Liver (tissue), 9 donors: Measurements from ENCODE around the gene FAM174A. TPM values are rescaled to one million over a fixed set of nuclear protein-coding genes. Genes with fewer than 3 reads are reported as not detected.

Source experiments
- DNase-seq: peaks from one replicate; pipeline ENCODE4 v3.0.0-alpha.2; 2017; ENCODE audit warnings: low spot score
- H3K27ac ChIP-seq, 2 donors: one replicate each; pipeline ENCODE4 v1.7.0; 2013; ENCODE audit warnings: inconsistent platforms in 2 of 2, low read length in 2 of 2, control low read depth in 1 of 2, low read depth in 1 of 2, mild to moderate bottlenecking in 1 of 2
- H3K27me3 ChIP-seq, 4 donors: one replicate each; pipeline versions ENCODE4 v1.6.1 to v1.7.0; 2013; ENCODE audit warnings: low read length in 3 of 4, inconsistent platforms in 1 of 4, mild to moderate bottlenecking in 1 of 4, moderate library complexity in 1 of 4; ENCODE audit not compliant: control insufficient read depth in 4 of 4, insufficient read depth in 4 of 4
- H3K36me3 ChIP-seq, 4 donors: one replicate each; pipeline versions ENCODE4 v1.6.1 to v1.7.0; 2013; ENCODE audit warnings: low read length in 3 of 4, mild to moderate bottlenecking in 3 of 4, low read depth in 1 of 4, moderate library complexity in 1 of 4; ENCODE audit not compliant: control insufficient read depth in 4 of 4, insufficient read depth in 3 of 4
- H3K4me1 ChIP-seq, 4 donors: one replicate each; pipeline versions ENCODE4 v1.6.1 to v1.7.0; 2013; ENCODE audit warnings: low read length in 3 of 4, mild to moderate bottlenecking in 3 of 4, moderate library complexity in 1 of 4; ENCODE audit not compliant: control insufficient read depth in 4 of 4, insufficient read depth in 4 of 4
- H3K4me3 ChIP-seq, 3 donors: one replicate each; pipeline versions ENCODE4 v1.6.1 to v1.7.0; 2013; ENCODE audit warnings: low read length in 3 of 3, control low read depth in 1 of 3, low read depth in 1 of 3, mild to moderate bottlenecking in 1 of 3
- H3K9ac ChIP-seq, 2 donors: one replicate each; pipeline ENCODE4 v1.7.0; 2013; ENCODE audit warnings: low read length in 2 of 2, mild to moderate bottlenecking in 2 of 2, moderate library complexity in 2 of 2, control low read depth in 1 of 2, low read depth in 1 of 2
- H3K9me3 ChIP-seq, 4 donors: one replicate each; pipeline versions ENCODE4 v1.6.1 to v1.7.0; 2013; ENCODE audit warnings: low read length in 3 of 4; ENCODE audit not compliant: control insufficient read depth in 4 of 4
- EGR1 ChIP-seq, 2 donors: IDR thresholded peaks; 2 replicates each; pipeline ENCODE4 v1.6.1; 2016 to 2018; ENCODE audit warnings: antibody characterized with exemption in 2 of 2, low read depth in 2 of 2
- FOXA1 ChIP-seq: IDR thresholded peaks from 2 replicates; pipeline ENCODE4 v1.6.1; 2016; ENCODE audit warnings: antibody characterized with exemption
- RAD21 ChIP-seq, 2 donors: IDR thresholded peaks; 2 replicates each; pipeline ENCODE4 v1.6.1; 2016; ENCODE audit warnings: antibody characterized with exemption in 2 of 2, mild to moderate bottlenecking in 2 of 2
- SP1 ChIP-seq: IDR thresholded peaks from 2 replicates; pipeline ENCODE4 v1.6.1; 2018; ENCODE audit warnings: antibody characterized with exemption, mild to moderate bottlenecking
- TAF1 ChIP-seq: conservative IDR thresholded peaks from 2 replicates; pipeline ENCODE4 v1.6.1; 2016; ENCODE audit warnings: antibody characterized with exemption, mild to moderate bottlenecking
- YY1 ChIP-seq: IDR thresholded peaks from 2 replicates; pipeline ENCODE4 v1.6.1; 2016; ENCODE audit warnings: antibody characterized with exemption, mild to moderate bottlenecking
- WGBS: extraction: QIAGEN DNeasy Blood & Tissue Kit; methylation state at CpG from one replicate; pipeline ENCODE4 v1.1.7; 2013; 5-methylcytosine and 5-hydroxymethylcytosine counted together
- polyA plus RNA-seq, 2 donors: library from polyadenylated mRNA; stranded (reverse) in 1 of 2; unstranded in 1 of 2; fragments of 200-250 nt in 1 of 2; fragments of >200 nt in 1 of 2; fragmentation: Nextera tagmentation in 1 of 2; extraction: Ambion mirVana in 1 of 2; gene quantifications; one replicate each; pipeline versions ENCODE4 v1.2.1 to v1.2.3, GENCODE V29; 2013 to 2015
- total RNA-seq, 2 donors: library from RNA; depleted of rRNA; stranded (reverse); fragments of >200 nt; gene quantifications; one replicate each; pipeline ENCODE4 v1.2.3, GENCODE V29; 2014
- TF ChIP-seq, protein P1 (sequence below): fragments of 150-350 bp; IDR thresholded peaks from 2 replicates; pipeline ENCODE4 v1.5.1; 2017; ENCODE audit warnings: improper control_type of control experiment, low read depth, low read length; ENCODE audit not compliant: missing input control
- TF ChIP-seq, protein P2 (sequence below): IDR thresholded peaks from 2 replicates; pipeline ENCODE4 v1.6.1; 2016; ENCODE audit warnings: antibody characterized with exemption
- TF ChIP-seq, protein P3 (sequence below): IDR thresholded peaks from 2 replicates; pipeline ENCODE4 v1.6.1; 2016; ENCODE audit warnings: antibody characterized with exemption, mild to moderate bottlenecking
- donor health status: healthy.
- donor health status: healthy.
- donor health status: healthy.
- donor health status: healthy.
- donor health status: healthy.

The FAM174A gene
- total and polyA plus RNA-seq, 4 donors: 8.4 to 20.4 (median 15.9) TPM

DNA sequence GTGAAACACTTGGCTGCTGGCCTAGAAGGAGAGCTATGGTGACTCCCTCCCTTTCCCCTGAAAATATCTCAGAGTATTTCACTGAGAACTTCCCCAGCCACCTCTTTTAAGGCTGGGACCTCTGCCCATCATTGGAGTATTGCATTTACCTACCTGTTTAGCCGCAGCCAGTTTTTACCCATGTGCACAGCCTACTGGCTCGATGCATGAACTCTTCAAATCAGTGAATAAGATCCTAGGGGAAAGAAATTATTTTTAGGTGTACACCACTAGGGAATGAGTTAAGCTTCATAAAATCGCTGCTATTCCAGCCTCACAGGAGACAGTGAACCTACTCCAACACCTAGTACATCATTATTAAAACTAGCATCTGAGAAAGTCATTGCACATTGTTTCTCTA, 16.8 kb upstream of the FAM174A start:
- Histone ChIP-seq H3K36me3 (no peaks in the 10 kb centered on the region), H3K27me3 (no peaks in the 10 kb centered on the region), H3K4me3 (no peak overlapping the region), H3K9ac (no peak overlapping the region), H3K27ac (no peak overlapping the region), H3K9me3 (peaks cover 0 to 5% (median 2%) of the 10 kb centered on the region in 4 donors), H3K4me1 (no peaks in the 10 kb centered on the region)
- TF ChIP-seq TAF1 (no peak), SP1 (no peak), EGR1 (IDR thresholded peaks at IDR 0.05; ENCODE audit: low read depth in 2 of 2) (no peak), YY1 (no peak), RAD21 (IDR thresholded peaks at IDR 0.05) (no peak)
- TF ChIP-seq, protein P1, sequence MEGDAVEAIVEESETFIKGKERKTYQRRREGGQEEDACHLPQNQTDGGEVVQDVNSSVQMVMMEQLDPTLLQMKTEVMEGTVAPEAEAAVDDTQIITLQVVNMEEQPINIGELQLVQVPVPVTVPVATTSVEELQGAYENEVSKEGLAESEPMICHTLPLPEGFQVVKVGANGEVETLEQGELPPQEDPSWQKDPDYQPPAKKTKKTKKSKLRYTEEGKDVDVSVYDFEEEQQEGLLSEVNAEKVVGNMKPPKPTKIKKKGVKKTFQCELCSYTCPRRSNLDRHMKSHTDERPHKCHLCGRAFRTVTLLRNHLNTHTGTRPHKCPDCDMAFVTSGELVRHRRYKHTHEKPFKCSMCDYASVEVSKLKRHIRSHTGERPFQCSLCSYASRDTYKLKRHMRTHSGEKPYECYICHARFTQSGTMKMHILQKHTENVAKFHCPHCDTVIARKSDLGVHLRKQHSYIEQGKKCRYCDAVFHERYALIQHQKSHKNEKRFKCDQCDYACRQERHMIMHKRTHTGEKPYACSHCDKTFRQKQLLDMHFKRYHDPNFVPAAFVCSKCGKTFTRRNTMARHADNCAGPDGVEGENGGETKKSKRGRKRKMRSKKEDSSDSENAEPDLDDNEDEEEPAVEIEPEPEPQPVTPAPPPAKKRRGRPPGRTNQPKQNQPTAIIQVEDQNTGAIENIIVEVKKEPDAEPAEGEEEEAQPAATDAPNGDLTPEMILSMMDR: no peak
- TF ChIP-seq, protein P2, sequence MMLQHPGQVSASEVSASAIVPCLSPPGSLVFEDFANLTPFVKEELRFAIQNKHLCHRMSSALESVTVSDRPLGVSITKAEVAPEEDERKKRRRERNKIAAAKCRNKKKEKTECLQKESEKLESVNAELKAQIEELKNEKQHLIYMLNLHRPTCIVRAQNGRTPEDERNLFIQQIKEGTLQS: no peak
- TF ChIP-seq, protein P3, sequence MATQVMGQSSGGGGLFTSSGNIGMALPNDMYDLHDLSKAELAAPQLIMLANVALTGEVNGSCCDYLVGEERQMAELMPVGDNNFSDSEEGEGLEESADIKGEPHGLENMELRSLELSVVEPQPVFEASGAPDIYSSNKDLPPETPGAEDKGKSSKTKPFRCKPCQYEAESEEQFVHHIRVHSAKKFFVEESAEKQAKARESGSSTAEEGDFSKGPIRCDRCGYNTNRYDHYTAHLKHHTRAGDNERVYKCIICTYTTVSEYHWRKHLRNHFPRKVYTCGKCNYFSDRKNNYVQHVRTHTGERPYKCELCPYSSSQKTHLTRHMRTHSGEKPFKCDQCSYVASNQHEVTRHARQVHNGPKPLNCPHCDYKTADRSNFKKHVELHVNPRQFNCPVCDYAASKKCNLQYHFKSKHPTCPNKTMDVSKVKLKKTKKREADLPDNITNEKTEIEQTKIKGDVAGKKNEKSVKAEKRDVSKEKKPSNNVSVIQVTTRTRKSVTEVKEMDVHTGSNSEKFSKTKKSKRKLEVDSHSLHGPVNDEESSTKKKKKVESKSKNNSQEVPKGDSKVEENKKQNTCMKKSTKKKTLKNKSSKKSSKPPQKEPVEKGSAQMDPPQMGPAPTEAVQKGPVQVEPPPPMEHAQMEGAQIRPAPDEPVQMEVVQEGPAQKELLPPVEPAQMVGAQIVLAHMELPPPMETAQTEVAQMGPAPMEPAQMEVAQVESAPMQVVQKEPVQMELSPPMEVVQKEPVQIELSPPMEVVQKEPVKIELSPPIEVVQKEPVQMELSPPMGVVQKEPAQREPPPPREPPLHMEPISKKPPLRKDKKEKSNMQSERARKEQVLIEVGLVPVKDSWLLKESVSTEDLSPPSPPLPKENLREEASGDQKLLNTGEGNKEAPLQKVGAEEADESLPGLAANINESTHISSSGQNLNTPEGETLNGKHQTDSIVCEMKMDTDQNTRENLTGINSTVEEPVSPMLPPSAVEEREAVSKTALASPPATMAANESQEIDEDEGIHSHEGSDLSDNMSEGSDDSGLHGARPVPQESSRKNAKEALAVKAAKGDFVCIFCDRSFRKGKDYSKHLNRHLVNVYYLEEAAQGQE: no peak
- DNase-seq: no peak
- WGBS: 88% methylated on average over 3 of the region's 3 CpGs

DNA sequence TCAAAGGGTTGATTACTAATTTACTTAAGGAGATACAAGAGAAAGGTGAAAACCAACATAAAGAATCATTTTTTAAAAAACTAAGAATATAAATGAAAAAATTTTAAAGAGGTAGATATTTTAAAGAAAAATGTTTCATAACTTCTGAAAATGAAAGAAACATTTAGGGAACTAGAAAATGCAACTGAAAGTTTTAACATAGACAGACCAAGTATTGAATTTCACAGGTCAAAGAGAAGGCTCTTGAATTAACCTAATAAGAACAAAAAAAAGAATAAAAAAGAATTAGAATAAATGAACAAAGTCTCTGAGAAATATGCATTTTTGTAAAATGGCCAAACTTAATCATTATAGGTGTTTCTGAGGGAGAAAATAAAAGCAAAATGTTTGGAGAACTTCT, 16.1 kb upstream of the FAM174A start:
- Histone ChIP-seq H3K36me3 (no peaks in the 10 kb centered on the region), H3K9me3 (peaks cover 0 to 5% (median 2%) of the 10 kb centered on the region in 4 donors)
- TF ChIP-seq, protein P1: no peak
- TF ChIP-seq, protein P2: no peak
- TF ChIP-seq FOXA1: no peak

More for the DNA sequence above, 16.1 kb upstream of the FAM174A start:
- no peak for DNase-seq
- Histone ChIP-seq H3K27ac (no peak overlapping the region), H3K9ac (no peak overlapping the region), H3K4me3 (no peak overlapping the region), H3K27me3 (no peaks in the 10 kb centered on the region), H3K4me1 (no peaks in the 10 kb centered on the region)
